ENCODE data around the gene TNFRSF25.

Gene TNFRSF25, protein sequence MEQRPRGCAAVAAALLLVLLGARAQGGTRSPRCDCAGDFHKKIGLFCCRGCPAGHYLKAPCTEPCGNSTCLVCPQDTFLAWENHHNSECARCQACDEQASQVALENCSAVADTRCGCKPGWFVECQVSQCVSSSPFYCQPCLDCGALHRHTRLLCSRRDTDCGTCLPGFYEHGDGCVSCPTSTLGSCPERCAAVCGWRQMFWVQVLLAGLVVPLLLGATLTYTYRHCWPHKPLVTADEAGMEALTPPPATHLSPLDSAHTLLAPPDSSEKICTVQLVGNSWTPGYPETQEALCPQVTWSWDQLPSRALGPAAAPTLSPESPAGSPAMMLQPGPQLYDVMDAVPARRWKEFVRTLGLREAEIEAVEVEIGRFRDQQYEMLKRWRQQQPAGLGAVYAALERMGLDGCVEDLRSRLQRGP

DNA sequence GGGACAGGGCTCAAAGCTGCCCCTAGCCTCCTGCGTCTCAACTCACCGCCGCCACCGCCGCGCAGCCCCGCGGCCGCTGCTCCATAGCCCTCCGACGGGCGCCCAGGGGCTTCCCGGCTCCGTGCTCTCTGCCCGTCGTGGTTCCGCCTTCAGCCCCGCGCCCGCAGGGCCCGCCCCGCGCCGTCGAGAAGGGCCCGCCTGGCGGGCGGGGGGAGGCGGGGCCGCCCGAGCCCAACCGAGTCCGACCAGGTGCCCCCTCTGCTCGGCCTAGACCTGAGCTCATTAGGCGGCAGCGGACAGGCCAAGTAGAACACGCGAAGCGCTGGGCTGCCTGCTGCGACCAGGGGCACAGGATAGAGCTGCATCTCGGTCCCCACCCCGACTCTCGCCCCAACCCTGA is at the start of gene TNFRSF25:
TSS of gene TNFRSF25 (minus strand) at position 151 of the 400 bp plus-strand sequence. CDS start at position 85, 66 bp downstream.
- no peak for DNase-seq

DNA sequence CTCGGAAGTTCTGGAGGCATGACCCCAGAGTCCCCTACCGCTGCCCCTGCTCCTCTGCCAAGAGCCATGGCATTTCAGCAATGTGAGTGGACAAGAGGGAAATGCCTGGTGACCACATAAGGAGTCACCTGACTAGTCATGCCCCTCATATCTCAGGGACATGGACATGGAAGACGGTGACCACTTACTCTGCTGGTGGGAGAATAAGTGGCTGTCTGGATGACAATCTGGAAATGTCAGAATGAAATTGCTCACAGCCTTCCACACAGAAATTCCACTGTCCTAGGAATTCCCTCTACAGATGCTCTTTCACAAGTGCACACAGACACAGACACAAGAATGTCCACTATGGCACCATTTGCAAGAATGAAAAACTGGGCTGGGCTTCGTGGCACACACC is 49.8 kb upstream of the TNFRSF25 start:
- DNase-seq, result no peak

DNA sequence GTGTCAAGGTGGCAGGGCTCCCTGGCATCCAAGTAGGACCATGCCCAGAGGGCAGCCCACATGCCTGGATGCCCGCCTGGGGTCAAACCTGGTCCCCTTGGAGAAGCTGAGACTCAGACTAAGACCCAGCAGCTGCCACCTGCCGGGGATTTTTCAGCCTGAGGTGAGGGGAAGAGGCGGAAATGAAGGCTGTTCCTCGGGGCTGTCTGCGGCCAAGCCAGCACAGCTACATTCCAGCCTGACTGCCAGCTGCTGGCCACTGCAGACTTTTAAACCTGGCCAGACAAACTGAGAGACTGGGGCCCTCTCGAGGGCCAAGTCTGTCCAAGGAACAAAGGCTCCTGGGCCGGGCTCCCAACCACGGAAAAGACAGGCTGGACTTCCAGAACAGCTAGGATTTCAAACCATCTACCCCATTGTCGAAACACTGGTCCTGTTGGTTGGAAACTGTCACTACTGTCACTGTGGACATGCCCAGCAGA is 47.4 kb upstream of the TNFRSF25 start:
- no peak for DNase-seq

DNA sequence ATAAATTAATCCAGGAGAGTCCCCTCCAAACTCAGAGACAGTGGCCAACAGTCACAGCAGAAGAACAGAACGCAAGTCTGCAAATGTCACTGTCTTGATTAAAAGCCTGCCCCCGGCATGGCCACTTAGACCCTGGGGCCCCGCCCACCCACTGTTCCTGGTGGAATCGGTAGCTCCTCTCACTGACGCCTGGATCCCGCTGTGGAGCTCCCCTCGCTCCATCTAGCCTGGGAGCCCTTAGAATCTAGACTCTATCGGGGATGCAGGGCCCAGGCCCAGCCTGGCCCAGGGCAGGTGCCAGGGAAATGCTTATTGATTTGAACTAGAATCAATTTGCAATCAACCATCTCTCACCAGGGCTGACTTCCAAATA is 46.9 kb upstream of the TNFRSF25 start:
- DNase-seq, result no peak

DNA sequence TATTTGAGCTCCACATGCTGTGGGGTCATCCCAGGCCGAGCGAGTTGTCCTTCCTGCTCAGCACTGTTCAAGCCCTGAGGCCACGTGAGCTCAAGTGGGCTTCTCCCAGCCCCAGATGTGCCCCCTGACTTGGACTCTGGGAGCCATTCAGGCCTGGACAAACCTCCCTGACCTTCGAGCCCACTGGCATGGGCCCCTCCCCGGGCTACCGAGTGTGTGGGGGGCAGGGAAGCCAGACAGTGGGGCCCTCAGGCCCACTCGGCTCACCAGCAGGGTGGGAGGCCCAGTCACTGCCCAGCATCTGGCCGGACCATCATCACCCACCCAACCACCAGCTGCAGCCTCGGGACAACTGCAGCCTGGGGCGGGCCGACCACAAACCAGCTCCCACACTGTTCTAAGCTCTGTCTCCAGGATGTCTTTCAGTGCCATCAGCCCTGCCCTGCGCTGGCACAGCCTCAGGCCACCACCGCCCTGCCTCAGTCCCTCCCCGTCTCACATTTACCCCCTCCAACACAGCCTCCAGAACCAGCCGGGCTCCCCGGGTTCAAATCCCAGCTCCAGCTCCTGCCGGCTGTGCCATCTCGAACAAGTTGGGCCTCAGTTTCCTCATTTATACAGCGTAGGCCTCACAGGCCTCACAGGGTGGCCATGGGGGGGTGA is 46.4 kb upstream of the TNFRSF25 start:
- DNase-seq, result no peak

DNA sequence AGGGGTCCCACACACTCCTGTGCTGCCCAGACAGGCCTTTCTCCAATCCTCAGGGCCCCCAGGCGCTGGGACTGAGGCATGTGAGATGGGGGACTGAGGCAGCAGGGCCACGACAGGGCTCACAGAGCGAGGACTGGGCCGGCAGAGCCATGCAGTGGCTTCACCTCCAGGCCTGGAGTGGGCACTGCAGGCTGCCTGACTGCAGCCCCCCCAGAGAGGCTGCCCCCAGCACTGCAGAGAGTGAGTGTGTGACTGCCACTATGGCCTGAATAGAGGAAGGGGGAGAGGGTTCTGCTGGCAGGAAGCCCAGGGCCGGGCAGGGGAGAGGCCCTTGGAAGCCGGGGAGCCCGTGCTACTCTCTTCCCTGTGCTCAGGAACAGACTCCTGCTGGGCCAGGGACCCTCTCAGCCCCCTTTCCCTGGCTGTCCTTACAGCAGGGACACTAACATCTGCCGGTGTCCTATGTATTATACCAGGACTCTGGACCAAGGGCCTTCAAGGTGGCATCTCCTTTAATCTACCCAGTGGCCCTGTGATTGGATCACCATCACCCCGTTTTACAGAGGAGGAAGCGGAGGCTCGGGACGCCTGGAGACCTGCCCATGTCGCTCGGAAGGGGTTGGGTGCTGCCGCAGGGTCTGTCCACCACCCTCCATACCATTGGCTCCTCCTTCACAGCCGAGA is 45.7 kb upstream of the TNFRSF25 start:
- DNase-seq, result no peak

DNA sequence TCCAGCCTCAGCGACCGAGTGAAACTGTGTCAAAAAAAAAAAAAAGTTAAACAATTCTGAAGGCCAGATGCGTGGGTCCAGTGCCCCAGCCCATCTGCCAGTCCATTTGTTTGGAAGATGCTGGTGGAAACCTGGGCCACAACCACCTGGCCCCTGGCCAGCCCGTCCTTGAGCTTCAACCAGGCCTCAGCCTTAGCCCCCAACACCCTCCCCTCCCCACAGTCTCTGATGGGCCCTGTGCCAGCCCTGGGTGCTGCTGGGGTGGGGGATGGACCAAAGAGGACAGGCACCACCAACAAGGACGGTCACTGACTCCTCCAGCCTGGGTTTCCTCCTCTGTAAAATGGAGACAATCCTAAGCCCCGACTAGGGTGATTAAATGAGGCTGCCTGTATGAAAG is 45.1 kb upstream of the TNFRSF25 start:
- no peak for DNase-seq

DNA sequence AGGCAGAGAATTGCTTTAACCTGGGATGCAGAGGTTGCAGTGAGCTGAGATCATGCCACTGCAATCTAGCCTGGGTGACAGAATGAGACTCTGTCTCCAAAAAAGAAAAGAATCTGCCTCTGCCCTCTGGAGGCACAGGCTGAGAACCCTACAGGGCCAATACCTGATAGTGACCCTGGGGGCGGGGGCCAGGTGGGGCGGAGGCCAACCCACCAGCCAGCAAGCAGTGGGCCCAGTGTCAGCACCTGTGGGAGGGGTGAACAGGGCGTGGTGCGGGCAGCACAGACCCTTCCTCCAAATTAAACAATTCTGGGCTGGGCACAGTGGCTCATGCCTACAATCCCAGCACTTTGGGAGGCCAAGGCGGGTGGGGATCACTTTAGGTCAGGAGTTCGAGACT is 44.5 kb upstream of the TNFRSF25 start:
- no peak for DNase-seq

DNA sequence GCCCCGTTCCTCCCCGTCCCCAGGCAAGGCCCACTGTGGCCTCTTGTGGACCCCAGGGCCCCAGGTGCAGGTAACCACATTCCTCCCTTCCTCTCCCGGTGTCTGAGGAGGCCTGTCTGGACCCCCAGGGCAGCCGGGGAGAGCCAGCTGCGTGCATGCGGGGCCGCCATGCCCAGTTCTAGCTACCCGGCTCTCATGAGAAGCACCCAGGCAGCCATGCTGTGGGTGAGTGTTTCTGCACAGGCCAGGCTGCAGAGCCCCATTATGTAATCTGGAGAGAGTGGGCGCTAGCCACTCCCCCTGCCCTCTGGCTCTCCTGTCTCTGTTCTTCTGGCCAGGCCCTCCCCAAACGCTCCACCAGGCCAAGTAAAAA is 43.9 kb upstream of the TNFRSF25 start:
- DNase-seq, result no peak

DNA sequence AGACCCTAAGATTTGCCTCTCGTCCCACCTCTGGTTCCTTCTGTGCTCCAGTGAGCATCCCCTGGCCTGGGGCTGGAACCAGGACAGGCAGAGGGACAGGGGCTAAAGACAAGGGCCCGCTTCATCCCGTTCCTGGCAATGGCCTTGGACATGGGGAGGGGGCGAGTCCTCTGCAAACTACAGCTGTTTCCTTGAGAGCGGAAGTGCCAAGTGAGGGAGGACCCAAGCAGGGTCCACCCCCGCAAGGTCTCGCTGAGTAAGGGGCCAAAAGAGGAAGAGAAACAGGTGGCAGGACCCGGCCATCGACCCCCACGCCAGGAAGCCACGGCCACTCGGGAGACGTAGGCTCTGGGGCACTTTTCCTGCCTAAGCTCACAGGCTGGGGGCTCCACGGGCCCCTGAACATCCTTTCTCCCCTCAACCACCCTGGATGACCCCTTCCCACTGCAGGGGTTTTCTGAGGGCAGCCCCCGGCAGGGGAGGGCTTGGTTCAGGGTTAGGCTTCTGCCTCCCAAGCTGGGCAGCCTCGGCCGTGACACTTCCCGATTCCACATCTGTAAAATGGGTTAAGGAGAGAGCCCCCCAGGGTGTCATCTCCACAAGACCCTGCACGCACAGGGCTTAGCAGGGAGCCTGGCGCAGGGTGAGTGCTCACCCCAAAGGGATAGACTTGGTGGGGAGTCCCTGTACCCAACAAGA is 43.4 kb upstream of the TNFRSF25 start:
- DNase-seq, result no peak

DNA sequence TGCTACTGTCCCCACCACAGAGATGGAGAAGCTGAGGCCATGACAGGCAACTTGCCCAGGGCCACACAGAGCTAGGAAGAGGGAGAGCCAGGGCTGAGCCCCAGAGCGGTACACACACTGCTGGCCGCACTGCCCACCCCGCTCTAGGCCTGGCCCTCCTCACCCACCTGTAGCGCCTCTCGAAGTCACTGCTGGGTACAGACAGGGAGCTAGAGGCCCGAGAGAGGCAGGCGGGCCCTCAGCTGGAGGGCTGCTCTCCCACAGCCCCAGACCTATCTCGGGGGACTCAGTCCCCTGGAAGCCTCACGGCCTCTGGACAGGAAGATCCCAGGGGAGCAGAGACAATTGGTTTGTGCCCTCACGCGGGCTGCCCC is 42.8 kb upstream of the TNFRSF25 start:
- DNase-seq, result no peak

DNA sequence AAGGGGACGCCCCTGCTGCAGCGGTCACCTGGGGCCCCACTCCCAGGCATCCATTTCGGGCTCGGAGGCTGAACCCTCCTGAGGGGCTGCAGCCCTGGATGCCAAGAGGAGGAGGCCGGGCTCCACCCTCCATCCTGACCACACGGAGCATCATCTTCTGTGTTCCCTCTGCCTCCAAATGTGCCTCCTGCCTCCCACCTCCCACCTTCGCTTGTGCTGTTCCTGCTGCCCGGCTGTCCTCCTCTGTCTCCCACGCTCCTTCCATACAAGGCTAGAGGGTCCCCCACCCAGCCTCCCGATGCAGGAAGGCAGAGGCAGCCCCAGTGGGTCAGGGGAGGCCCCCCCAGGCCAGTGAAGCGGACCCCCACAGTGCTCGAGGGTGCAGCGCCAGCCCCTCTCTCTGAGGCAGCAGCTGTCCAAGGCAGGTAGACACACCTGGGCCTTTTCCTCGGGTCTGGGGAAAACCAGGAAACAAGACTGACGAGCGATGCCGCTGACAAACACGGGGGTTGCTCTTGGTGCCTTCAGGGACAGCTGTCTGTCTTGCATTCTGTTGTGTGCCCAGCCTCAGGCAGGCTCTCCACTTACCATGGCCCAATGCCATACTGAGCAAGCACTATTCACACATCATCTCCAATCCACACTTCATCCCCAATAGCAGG is 42.3 kb upstream of the TNFRSF25 start:
- DNase-seq, result no peak

DNA sequence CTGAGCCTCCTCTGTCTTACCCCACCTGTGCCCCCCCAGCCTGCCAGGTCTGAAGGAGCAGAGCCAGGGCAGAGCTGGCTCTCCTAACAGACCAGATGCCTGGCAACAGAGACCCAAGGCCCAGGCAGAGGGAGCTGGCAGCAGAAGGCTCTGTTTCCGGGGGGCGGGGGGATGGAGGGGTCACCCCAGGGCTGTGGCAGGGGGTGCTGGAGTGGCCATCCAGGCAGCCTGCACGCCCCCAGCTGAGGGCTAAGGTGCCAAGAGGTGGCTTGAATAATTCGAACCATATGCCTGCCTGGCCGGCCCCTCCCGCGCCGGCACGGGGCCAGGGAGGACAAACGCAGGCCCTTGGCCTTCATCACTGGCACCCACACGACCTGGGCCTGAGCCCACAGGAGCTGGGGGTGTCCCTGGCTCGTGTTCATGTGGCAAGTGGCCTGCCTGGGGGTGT is 41.5 kb upstream of the TNFRSF25 start:
- no peak for DNase-seq

DNA sequence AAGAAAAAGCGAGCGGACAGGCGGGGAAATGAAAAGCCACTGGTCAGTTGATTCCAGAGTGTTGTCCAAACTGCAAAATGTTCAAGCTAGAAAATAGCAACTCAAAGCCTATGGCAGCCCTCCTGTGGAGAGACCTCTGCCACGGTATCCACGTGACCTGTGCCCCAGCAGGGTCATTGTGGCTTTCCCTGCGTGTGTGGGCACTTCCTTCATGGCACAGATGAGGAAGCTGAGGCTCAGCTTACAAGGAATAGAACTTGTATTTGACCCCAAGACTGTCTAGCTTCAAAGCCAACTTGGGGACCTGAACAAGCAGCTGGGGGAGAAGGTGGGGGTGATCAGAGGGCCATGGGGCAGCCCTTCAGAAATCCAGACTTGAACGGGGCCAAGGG is 41.1 kb upstream of the TNFRSF25 start:
- DNase-seq, result no peak

DNA sequence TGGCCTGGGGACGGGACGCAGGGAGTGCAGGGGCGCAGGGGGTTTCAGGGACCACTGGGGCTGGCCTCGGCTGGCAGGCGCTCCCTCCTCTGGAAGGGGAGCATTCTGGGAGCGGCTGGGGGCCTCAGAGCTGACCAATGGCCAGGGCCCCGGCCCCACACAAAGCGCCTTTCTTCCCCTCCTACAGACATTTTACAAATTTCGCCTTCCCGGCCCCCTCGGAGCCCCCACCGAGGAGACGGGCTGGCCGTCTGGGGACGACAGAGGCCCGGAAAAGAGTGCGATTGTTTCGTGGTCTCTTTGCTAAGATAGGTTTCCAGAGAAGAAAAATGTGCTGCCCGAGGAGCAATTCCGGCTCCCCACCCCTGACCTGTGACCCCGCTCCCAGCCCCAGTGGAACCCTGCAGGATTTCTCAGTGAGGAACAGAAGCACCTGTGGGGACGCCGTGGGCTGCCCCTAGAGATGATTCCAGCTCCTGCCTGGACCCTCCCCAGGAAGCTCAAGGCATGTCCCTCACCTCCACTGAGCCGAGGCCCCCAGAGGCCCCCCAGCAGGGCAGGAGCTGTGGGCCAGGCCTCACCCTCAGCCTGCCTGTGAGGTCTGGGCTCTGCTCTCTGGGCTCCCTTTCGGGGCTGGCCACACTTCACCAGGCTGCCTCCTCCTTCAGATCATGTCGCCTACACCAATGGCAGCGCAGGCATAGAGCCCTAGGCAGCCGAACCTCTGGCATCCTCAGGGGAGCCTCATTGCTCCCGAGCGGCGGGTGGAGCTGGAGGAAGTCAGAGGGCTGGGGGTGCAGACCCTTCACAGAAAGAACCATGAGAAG is 40.5 kb upstream of the TNFRSF25 start:
- no peak for DNase-seq

DNA sequence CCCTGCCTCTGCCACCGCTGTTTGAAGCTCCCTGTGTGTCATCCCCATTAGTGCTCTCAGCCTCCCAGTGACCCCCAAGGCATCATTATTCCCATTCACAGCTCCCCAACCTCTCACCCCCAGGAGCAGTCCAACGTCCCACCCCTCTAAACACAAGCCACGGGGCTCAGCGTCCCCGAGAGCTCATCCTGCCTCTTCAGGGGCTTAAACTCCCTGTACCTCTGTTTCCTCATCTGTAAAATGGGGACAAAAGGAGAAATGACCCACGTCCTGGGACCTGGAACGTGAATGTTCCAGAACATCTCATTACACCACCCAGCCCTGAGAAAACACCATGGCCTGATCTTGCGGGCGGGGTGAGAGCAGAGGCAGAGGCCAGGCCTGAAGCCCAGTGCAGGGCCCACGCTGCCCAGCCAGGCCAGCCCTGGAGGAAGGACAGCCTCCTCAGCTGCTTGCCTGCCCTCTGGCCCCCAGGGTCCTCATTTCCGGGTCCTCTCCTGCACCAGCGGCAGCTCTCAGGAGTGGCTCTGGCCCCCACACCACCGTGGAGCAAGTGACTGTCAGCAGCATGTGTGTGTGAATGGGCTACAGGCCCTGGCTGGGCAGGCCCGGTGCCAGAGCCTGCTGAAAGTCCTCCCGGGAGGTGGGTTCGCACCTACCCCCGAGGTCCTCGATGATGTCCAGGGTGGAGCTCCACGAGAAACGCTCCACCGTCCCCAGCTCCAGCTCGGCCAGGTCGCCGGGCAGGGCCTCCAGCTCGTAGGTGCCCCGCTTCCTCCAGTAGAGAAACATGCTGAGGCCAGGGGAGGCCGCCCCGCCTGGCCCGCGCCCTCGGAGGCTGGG is 39.6 kb upstream of the TNFRSF25 start:
- DNase-seq, result no peak

DNA sequence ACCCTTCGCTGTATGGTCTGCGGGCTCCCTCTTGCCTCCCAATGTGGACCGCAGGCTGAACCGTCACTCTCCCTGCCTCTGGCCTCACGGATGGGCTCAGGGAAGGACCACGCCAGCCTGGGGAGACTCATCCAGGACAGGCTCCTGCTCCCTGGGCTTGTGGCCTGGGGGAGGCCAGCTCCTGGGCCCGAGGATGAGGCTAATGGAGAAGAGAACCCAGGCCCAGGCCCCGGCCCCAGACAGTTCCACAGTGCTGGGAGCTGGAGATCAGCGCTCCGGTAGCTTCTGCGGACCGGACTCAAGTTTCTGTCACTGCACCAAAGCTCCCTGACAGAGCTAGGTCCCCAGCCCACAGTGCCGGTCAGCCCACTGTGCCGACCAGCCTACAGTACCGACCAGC is 38.9 kb upstream of the TNFRSF25 start:
- DNase-seq, result no peak

DNA sequence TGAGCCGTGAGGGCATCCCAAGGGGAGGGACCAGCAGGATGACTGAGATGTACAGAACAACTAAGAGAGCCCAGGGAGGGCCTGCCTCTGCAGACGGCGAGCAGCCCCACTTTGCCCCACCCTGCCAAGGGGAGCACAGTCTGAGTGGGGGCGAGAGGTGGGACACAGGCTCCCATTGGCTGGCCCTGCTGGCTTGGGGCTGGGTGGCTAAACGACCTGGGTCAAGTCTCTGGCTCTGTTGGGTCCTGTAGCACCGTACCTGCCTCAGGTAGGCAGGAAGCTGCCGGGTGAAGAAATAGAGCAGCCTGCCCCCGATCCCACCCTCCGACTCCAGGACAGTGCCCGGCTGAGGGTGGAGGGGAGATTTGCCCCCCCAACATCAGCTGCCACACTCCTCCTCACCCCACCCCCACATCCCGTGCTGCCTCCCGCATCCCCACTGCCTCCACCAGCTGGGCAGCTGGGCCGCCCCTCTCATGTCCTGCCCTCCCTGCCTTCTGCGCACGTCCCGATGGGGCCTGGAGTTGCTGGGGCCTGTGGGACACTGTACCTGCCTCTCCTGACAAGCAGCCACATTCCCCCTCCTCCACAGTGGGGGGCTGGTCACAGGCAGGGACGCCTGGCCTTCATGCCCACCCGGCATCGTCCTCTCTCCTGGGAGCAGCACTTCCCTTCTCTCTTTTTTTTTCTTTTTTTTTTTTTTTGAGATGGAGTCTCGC is 38.1 kb upstream of the TNFRSF25 start:
- no peak for DNase-seq

DNA sequence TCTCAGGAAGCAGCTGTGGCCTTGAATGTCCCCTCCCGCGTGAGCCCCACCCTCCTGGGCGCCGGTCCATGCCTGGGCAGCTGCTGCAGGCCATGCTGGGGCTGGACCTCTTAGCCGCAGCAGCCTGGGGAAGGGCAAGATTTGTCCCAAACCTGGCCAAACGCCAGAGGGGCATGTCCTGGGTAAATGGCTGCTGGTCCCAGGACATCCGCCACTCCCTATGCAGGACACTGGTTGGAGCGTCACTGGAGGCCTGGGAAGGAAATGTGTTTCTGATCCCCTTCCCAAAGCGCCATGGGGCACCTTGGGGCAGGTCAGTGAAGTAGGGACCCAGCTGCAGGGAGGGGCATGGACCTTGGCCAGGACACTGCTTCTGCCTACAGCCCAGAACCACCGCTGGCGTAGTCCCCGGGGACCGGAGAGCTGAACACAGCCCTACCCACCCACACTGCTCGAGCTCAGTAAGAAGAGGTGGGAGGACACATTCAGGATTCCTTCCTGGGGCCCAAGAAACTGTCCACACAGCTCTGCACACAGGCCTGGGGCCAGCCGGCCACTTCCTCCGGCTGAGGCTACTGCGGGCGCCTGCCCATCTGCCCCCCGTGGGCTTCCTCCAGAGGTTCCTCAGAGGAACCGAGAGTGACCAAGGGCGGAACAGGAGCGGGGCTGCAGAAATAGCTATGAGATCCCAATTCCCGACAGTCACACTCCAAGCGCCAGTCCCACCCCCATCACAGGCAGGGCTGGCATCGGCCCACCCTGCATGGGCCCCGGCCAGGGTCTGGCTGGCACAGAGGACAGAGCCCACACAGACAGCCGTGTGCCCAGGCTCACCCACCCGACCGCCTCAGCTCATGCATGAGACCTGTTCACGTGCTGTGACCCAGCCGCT is 36.3 kb upstream of the TNFRSF25 start:
- DNase-seq, result peak; percentile 88
